ENCODE data around the gene ATXN1.
"Not testable (repeated sequence)": the region's sequence is repeated elsewhere in the genome, so short reads cannot be mapped to it uniquely, and the experiment has no call there.

Gene ATXN1

GRCh38 chr6:16399695-16400094, 361.6 kb downstream of the ATXN1 start:
- Histone ChIP-seq H3K9me3 (ENCODE audit: control insufficient read depth in 1 of 2, low read length in 2 of 2) (no peaks in the 10 kb centered on the region), H3K4me1 (ENCODE audit: control insufficient read depth in 1 of 2, insufficient read depth in 2 of 2, low read length in 2 of 2) (peaks cover 0 to under 1% of the 10 kb centered on the region in 2 donors), H3K4me3 (ENCODE audit: low read depth in 1 of 2, low read length in 2 of 2) (no peak overlapping the region), H3K27ac (ENCODE audit: low read depth, low read length) (no peak overlapping the region), H3K9ac (ENCODE audit: low read depth in 1 of 2, low read length in 2 of 2) (no peak overlapping the region), H3K36me3 (ENCODE audit: control insufficient read depth in 1 of 2, insufficient read depth in 2 of 2, low read length in 2 of 2) (no peaks in the 10 kb centered on the region), H3K27me3 (ENCODE audit: control insufficient read depth in 1 of 2, insufficient read depth in 2 of 2, low read length in 2 of 2) (no peaks in the 10 kb centered on the region)

GRCh38 chr6:16399158-16399557, 362.1 kb downstream of the ATXN1 start:
- H3K27ac ChIP-seq (ENCODE audit: low read depth, low read length) = no peak overlapping the region
- no peaks in the 10 kb centered on the region for H3K27me3 ChIP-seq (ENCODE audit: control insufficient read depth in 1 of 2, insufficient read depth in 2 of 2, low read length in 2 of 2)
- H3K36me3 ChIP-seq (ENCODE audit: control insufficient read depth in 1 of 2, insufficient read depth in 2 of 2, low read length in 2 of 2) = no peaks in the 10 kb centered on the region
- H3K4me1 ChIP-seq (ENCODE audit: control insufficient read depth in 1 of 2, insufficient read depth in 2 of 2, low read length in 2 of 2) = no peaks in the 10 kb centered on the region
- H3K9me3 ChIP-seq (ENCODE audit: control insufficient read depth in 1 of 2, low read length in 2 of 2) = no peaks in the 10 kb centered on the region
- no peak overlapping the region for H3K4me3 ChIP-seq (ENCODE audit: low read depth in 1 of 2, low read length in 2 of 2)
- H3K9ac ChIP-seq (ENCODE audit: low read depth in 1 of 2, low read length in 2 of 2) = no peak overlapping the region

GRCh38 chr6:16398587-16398986, 362.7 kb downstream of the ATXN1 start:
- Histone ChIP-seq H3K9me3 (ENCODE audit: control insufficient read depth in 1 of 2, low read length in 2 of 2) (no peaks in the 10 kb centered on the region), H3K27ac (ENCODE audit: low read depth, low read length) (no peak overlapping the region), H3K4me3 (ENCODE audit: low read depth in 1 of 2, low read length in 2 of 2) (no peak overlapping the region), H3K4me1 (ENCODE audit: control insufficient read depth in 1 of 2, insufficient read depth in 2 of 2, low read length in 2 of 2) (no peaks in the 10 kb centered on the region), H3K36me3 (ENCODE audit: control insufficient read depth in 1 of 2, insufficient read depth in 2 of 2, low read length in 2 of 2) (no peaks in the 10 kb centered on the region), H3K27me3 (ENCODE audit: control insufficient read depth in 1 of 2, insufficient read depth in 2 of 2, low read length in 2 of 2) (no peaks in the 10 kb centered on the region), H3K9ac (ENCODE audit: low read depth in 1 of 2, low read length in 2 of 2) (no peak overlapping the region)

GRCh38 chr6:16397623-16398022, 363.6 kb downstream of the ATXN1 start:
- H3K27ac ChIP-seq (ENCODE audit: low read depth, low read length) = no peak overlapping the region
- no peaks in the 10 kb centered on the region for H3K9me3 ChIP-seq (ENCODE audit: control insufficient read depth in 1 of 2, low read length in 2 of 2)
- H3K4me1 ChIP-seq (ENCODE audit: control insufficient read depth in 1 of 2, insufficient read depth in 2 of 2, low read length in 2 of 2) = no peaks in the 10 kb centered on the region
- H3K4me3 ChIP-seq (ENCODE audit: low read depth in 1 of 2, low read length in 2 of 2) = no peak overlapping the region
- H3K9ac ChIP-seq (ENCODE audit: low read depth in 1 of 2, low read length in 2 of 2) = no peak overlapping the region
- no peaks in the 10 kb centered on the region for H3K36me3 ChIP-seq (ENCODE audit: control insufficient read depth in 1 of 2, insufficient read depth in 2 of 2, low read length in 2 of 2)
- no peaks in the 10 kb centered on the region for H3K27me3 ChIP-seq (ENCODE audit: control insufficient read depth in 1 of 2, insufficient read depth in 2 of 2, low read length in 2 of 2)

- H3K27ac ChIP-seq (ENCODE audit: low read depth, low read length) = no peak overlapping the region
- H3K36me3 ChIP-seq (ENCODE audit: control insufficient read depth in 1 of 2, insufficient read depth in 2 of 2, low read length in 2 of 2) = no peaks in the 10 kb centered on the region
- H3K9me3 ChIP-seq (ENCODE audit: control insufficient read depth in 1 of 2, low read length in 2 of 2) = no peaks in the 10 kb centered on the region
- no peak overlapping the region for H3K4me3 ChIP-seq (ENCODE audit: low read depth in 1 of 2, low read length in 2 of 2)
- no peak overlapping the region for H3K9ac ChIP-seq (ENCODE audit: low read depth in 1 of 2, low read length in 2 of 2)
- H3K27me3 ChIP-seq (ENCODE audit: control insufficient read depth in 1 of 2, insufficient read depth in 2 of 2, low read length in 2 of 2) = no peaks in the 10 kb centered on the region
- H3K4me1 ChIP-seq (ENCODE audit: control insufficient read depth in 1 of 2, insufficient read depth in 2 of 2, low read length in 2 of 2) = no peaks in the 10 kb centered on the region
Measured at GRCh38 chr6:16396497-16397319, 364.6 kb downstream of the ATXN1 start.

GRCh38 chr6:16394632-16395031, 366.6 kb downstream of the ATXN1 start:
- H3K4me1 ChIP-seq (ENCODE audit: control insufficient read depth in 1 of 2, insufficient read depth in 2 of 2, low read length in 2 of 2) = no peaks in the 10 kb centered on the region
- no peak overlapping the region for H3K9ac ChIP-seq (ENCODE audit: low read depth in 1 of 2, low read length in 2 of 2)
- H3K36me3 ChIP-seq (ENCODE audit: control insufficient read depth in 1 of 2, insufficient read depth in 2 of 2, low read length in 2 of 2) = no peaks in the 10 kb centered on the region
- no peak overlapping the region for H3K27ac ChIP-seq (ENCODE audit: low read depth, low read length)
- H3K4me3 ChIP-seq (ENCODE audit: low read depth in 1 of 2, low read length in 2 of 2) = no peak overlapping the region
- H3K9me3 ChIP-seq (ENCODE audit: control insufficient read depth in 1 of 2, low read length in 2 of 2) = no peaks in the 10 kb centered on the region
- H3K27me3 ChIP-seq (ENCODE audit: control insufficient read depth in 1 of 2, insufficient read depth in 2 of 2, low read length in 2 of 2) = no peaks in the 10 kb centered on the region

- Histone ChIP-seq H3K36me3 (ENCODE audit: control insufficient read depth in 1 of 2, insufficient read depth in 2 of 2, low read length in 2 of 2) (no peaks in the 10 kb centered on the region), H3K9ac (ENCODE audit: low read depth in 1 of 2, low read length in 2 of 2) (no peak overlapping the region), H3K27ac (ENCODE audit: low read depth, low read length) (no peak overlapping the region), H3K9me3 (ENCODE audit: control insufficient read depth in 1 of 2, low read length in 2 of 2) (no peaks in the 10 kb centered on the region), H3K4me1 (ENCODE audit: control insufficient read depth in 1 of 2, insufficient read depth in 2 of 2, low read length in 2 of 2) (no peaks in the 10 kb centered on the region), H3K27me3 (ENCODE audit: control insufficient read depth in 1 of 2, insufficient read depth in 2 of 2, low read length in 2 of 2) (no peaks in the 10 kb centered on the region), H3K4me3 (ENCODE audit: low read depth in 1 of 2, low read length in 2 of 2) (no peak overlapping the region)
Measured at GRCh38 chr6:16393326-16393725, 367.9 kb downstream of the ATXN1 start.

- no peaks in the 10 kb centered on the region for H3K9me3 ChIP-seq (ENCODE audit: control insufficient read depth in 1 of 2, low read length in 2 of 2)
- no peaks in the 10 kb centered on the region for H3K27me3 ChIP-seq (ENCODE audit: control insufficient read depth in 1 of 2, insufficient read depth in 2 of 2, low read length in 2 of 2)
- H3K36me3 ChIP-seq (ENCODE audit: control insufficient read depth in 1 of 2, insufficient read depth in 2 of 2, low read length in 2 of 2) = no peaks in the 10 kb centered on the region
- no peaks in the 10 kb centered on the region for H3K4me1 ChIP-seq (ENCODE audit: control insufficient read depth in 1 of 2, insufficient read depth in 2 of 2, low read length in 2 of 2)
- no peak overlapping the region for H3K9ac ChIP-seq (ENCODE audit: low read depth in 1 of 2, low read length in 2 of 2)
- no peak overlapping the region for H3K27ac ChIP-seq (ENCODE audit: low read depth, low read length)
- H3K4me3 ChIP-seq (ENCODE audit: low read depth in 1 of 2, low read length in 2 of 2) = no peak overlapping the region
Measured at GRCh38 chr6:16392010-16392409, 369.2 kb downstream of the ATXN1 start.

- H3K27me3 ChIP-seq (ENCODE audit: control insufficient read depth in 1 of 2, insufficient read depth in 2 of 2, low read length in 2 of 2) = no peaks in the 10 kb centered on the region
- H3K9me3 ChIP-seq (ENCODE audit: control insufficient read depth in 1 of 2, low read length in 2 of 2) = no peaks in the 10 kb centered on the region
- H3K4me3 ChIP-seq (ENCODE audit: low read depth in 1 of 2, low read length in 2 of 2) = no peak overlapping the region
- H3K4me1 ChIP-seq (ENCODE audit: control insufficient read depth in 1 of 2, insufficient read depth in 2 of 2, low read length in 2 of 2) = no peaks in the 10 kb centered on the region
- no peaks in the 10 kb centered on the region for H3K36me3 ChIP-seq (ENCODE audit: control insufficient read depth in 1 of 2, insufficient read depth in 2 of 2, low read length in 2 of 2)
- no peak overlapping the region for H3K9ac ChIP-seq (ENCODE audit: low read depth in 1 of 2, low read length in 2 of 2)
- H3K27ac ChIP-seq (ENCODE audit: low read depth, low read length) = no peak overlapping the region
Measured at GRCh38 chr6:16391451-16391912, 369.8 kb downstream of the ATXN1 start.

GRCh38 chr6:16390909-16391450, 370.3 kb downstream of the ATXN1 start:
- not testable (repeated sequence) for H3K9me3 ChIP-seq (ENCODE audit: control insufficient read depth in 1 of 2, low read length in 2 of 2); H3K4me1 ChIP-seq (ENCODE audit: control insufficient read depth in 1 of 2, insufficient read depth in 2 of 2, low read length in 2 of 2); H3K9ac ChIP-seq (ENCODE audit: low read depth in 1 of 2, low read length in 2 of 2); H3K27ac ChIP-seq (ENCODE audit: low read depth, low read length); H3K27me3 ChIP-seq (ENCODE audit: control insufficient read depth in 1 of 2, insufficient read depth in 2 of 2, low read length in 2 of 2); H3K4me3 ChIP-seq (ENCODE audit: low read depth in 1 of 2, low read length in 2 of 2); H3K36me3 ChIP-seq (ENCODE audit: control insufficient read depth in 1 of 2, insufficient read depth in 2 of 2, low read length in 2 of 2)

Data from duodenal mucosa (tissue), 2 donors.